ENCODE measurements around the gene HS2ST1. TPM values are rescaled to one million over a fixed set of nuclear protein-coding genes. Genes with fewer than 3 reads are reported as not detected.
"Not testable (repeated sequence)": the region's sequence is repeated elsewhere in the genome, so short reads cannot be mapped to it uniquely, and the experiment has no call there.

The HS2ST1 gene
- total and polyA plus RNA-seq, 12 donors = 2.4 to 21.4 (median 13.6) TPM

DNA sequence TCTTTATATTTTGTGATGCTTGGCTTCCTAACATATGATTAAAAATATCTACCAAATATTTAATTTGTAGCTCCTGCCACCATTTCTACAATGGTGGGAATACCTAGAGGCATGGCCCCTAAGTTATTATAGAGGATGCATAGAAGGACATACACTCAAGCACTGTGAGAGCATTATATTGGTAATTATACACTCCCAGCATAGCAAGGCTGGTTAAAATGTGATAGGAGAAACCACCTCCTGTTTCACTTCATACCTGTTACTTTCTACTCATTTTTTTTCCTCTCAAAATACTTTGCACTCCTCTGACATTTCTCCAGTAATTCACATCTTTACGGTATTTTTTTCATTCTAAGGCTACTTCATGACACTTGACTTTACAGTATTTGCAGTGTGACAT lies 92.9 kb downstream of the HS2ST1 start:
- intact Hi-C loops (cut with DNase I) = no loop called here
- peaks cover 0 to 4% (median 0%) of the 10 kb centered on the region in 9 donors for H3K4me1 ChIP-seq
- H3K4me3 ChIP-seq = no peak overlapping the region
- peaks cover 0 to 8% (median 0%) of the 10 kb centered on the region in 11 donors for H3K9me3 ChIP-seq
- H3K27me3 ChIP-seq = no peaks in the 10 kb centered on the region
- ATAC-seq = no peak
- no peaks in the 10 kb centered on the region for H3K36me3 ChIP-seq
- WGBS, 2 donors = 92 to 96% methylated on average over 1 of the region's 1 CpG
- TF ChIP-seq, protein P1, sequence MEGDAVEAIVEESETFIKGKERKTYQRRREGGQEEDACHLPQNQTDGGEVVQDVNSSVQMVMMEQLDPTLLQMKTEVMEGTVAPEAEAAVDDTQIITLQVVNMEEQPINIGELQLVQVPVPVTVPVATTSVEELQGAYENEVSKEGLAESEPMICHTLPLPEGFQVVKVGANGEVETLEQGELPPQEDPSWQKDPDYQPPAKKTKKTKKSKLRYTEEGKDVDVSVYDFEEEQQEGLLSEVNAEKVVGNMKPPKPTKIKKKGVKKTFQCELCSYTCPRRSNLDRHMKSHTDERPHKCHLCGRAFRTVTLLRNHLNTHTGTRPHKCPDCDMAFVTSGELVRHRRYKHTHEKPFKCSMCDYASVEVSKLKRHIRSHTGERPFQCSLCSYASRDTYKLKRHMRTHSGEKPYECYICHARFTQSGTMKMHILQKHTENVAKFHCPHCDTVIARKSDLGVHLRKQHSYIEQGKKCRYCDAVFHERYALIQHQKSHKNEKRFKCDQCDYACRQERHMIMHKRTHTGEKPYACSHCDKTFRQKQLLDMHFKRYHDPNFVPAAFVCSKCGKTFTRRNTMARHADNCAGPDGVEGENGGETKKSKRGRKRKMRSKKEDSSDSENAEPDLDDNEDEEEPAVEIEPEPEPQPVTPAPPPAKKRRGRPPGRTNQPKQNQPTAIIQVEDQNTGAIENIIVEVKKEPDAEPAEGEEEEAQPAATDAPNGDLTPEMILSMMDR (IDR thresholded peaks at IDR 0.05) = no peak
- DNase-seq = no peak
- H3K27ac ChIP-seq = no peak overlapping the region

DNA sequence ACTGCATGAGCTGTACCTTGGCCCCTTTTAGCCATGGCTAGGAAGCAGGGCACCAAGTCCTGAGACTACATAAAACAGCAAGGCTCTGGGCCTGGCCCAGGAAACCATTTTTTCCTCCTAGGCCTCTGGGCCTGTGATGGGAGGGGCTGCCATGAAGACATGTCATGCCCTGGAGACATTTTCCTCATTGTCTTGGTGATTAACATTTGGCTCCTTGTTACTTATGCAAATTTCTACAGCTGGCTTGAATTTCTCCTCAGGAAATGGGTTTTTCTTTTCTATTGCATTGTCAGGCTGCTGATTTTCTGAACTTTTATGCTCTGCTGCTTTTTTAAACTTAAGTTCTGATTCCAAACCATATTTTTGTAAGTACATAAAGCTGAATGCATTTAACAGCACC lies 99.0 kb downstream of the HS2ST1 start:
- H3K4me1 ChIP-seq; DNase-seq; intact Hi-C loops (cut with DNase I); H3K27ac ChIP-seq; H3K36me3 ChIP-seq; ATAC-seq; H3K27me3 ChIP-seq; H3K4me3 ChIP-seq: not testable (repeated sequence)
- H3K9me3 ChIP-seq = peaks cover 0 to 28% (median 14%) of the 10 kb centered on the region in 11 donors

DNA sequence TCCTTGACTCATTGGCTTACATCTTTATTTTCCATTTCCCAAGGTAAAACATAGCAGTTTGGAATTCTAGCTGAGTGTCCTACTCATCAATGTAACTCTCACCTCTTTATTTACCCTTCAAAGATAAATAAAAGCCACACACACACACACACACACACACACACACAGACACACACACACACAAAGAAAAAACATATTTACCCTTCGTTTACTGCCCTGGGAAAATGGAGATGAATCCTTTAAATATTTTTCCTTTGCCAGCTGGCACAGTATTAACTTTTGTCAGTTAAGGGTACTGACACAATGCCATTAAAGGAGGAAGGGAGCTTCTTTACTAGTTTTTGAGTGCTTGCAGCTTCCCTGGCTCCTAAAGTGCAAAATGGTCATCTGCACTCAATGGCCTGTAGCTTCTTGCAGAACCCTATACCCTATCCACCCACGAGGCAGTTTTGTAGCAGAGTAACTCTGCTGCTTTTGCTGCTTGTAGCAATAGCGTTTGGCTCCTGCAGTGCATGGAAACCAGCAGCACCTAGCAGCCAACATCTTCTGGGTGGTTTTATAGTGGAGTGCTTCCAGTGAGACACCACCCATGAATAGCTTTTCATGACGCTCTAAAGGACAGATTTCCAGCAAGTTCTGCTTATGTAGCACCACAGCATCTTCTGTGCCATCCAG lies 103.7 kb downstream of the HS2ST1 start:
- TF ChIP-seq, protein P1 (IDR thresholded peaks at IDR 0.05) = no peak
- 47 to 53% methylated on average over 4 of the region's 4 CpGs for WGBS, 2 donors
- peaks cover 0 to 7% (median 0%) of the 10 kb centered on the region in 9 donors for H3K4me1 ChIP-seq

DNA sequence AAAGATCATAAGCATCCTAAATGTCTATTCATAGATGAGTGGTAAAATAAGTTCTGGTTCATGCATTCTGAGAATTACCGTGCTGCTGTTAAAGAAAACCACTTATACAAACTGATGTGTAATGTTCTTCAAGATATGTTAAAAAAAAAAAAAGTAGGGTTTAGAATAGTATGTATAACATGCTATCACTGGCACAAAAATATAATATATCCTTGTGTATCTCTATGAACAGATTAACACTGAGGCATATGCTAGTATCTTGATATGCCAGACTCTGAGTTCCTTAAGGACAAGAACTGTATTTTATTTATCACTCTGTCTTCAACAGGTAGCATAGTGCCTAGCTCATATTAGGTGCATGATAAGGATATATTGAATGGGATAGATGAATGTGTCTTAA lies 108.9 kb downstream of the HS2ST1 start:
- Histone ChIP-seq H3K36me3 (no peaks in the 10 kb centered on the region), H3K27ac (no peak overlapping the region), H3K4me1 (peaks cover 0 to 29% (median 7%) of the 10 kb centered on the region in 9 donors), H3K27me3 (no peaks in the 10 kb centered on the region), H3K4me3 (no peak overlapping the region), H3K9me3 (no peaks in the 10 kb centered on the region)
- TF ChIP-seq, protein P1 (IDR thresholded peaks at IDR 0.05) = no peak
- intact Hi-C loops (cut with DNase I) = no loop called here
- 2 to 41% methylated on average over 1 of the region's 1 CpG for WGBS, 2 donors
- ATAC-seq (no peak), DNase-seq (no peak)

More for the DNA sequence above, 103.7 kb downstream of the HS2ST1 start:
- H3K36me3 ChIP-seq = no peaks in the 10 kb centered on the region
- H3K27ac ChIP-seq = no peak overlapping the region
- DNase-seq (no peak), ATAC-seq (no peak)
- H3K27me3 ChIP-seq = no peaks in the 10 kb centered on the region
- H3K4me3 ChIP-seq = no peak overlapping the region
- intact Hi-C loops (cut with DNase I) = no loop called here
- peaks cover 0 to 14% (median 9%) of the 10 kb centered on the region in 11 donors for H3K9me3 ChIP-seq

DNA sequence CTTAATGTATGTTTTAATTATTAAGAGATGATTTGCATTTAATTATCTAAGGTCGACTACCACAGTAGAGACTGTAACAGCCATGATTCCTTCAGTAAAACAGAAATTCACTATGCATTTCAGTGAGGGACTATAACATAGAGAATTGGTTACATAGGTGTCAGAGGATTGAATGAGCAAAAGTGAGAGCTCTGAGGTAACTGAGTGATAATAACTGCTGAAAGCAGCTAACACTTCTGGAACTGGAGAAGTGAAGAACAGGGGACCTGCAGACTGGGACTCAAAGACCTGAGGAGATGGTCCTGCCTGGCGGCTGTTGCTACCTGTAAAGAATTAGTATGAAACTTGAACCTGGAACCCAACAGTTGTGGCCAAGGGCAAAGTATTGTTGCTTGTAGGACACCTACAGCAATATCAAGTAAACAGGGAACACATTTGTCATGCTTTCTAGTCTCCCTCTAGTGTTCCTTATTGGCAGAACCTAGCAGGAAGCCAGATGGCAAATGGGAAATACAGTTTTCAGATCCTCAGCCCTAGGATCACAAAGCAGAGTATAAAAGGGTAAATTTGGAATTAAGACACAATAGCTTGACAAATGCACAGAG lies 110.6 kb downstream of the HS2ST1 start:
- peak in 5 of 8 donors; percentile 44 to 63 (median 57) for ATAC-seq
- no peak for DNase-seq
- TF ChIP-seq, protein P1 (IDR thresholded peaks at IDR 0.05) = peak in 8 of 9 donors; percentile 26 to 67 (median 51)
- H3K36me3 ChIP-seq = no peaks in the 10 kb centered on the region
- intact Hi-C loops (cut with DNase I) = loop anchor here in 1 of 10 donors (5.0 kb wide), 1 partner anchor 193 kb away; no protein-coding TSS in a partner anchor
- no peak overlapping the region for H3K27ac ChIP-seq
- WGBS, 2 donors = 85% methylated on average over 2 of the region's 2 CpGs
- peaks cover 0 to 6% (median 0%) of the 10 kb centered on the region in 11 donors for H3K9me3 ChIP-seq
- no peaks in the 10 kb centered on the region for H3K27me3 ChIP-seq
- no peak overlapping the region for H3K4me3 ChIP-seq
- H3K4me1 ChIP-seq = peaks cover 0 to 24% (median 7%) of the 10 kb centered on the region in 9 donors

DNA sequence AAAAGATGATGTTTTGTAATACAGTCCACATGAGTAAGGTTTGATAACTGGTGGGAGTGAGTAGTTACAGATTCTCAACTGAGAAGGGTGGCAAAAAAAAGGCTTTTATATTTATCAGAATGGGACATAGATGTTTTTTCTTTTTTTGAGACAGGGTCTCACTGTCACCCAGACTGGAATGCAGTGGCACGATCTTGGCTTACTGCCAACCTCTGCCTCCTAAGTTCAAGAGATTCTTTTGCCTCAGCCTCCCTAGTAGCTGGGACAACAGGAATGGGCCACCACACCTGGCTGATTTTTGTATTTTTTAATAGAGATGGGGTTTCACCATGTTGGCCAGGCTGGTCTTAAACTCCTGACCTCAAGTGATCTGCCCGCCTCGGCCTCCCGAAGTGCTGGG lies 113.1 kb downstream of the HS2ST1 start:
- 50 to 56% methylated on average over 4 of the region's 4 CpGs for WGBS, 2 donors
- not testable (repeated sequence) for H3K27me3 ChIP-seq, ATAC-seq, H3K4me3 ChIP-seq, DNase-seq, H3K36me3 ChIP-seq, H3K9me3 ChIP-seq
- Histone ChIP-seq H3K27ac (peak overlapping the region in 3 of 10 donors; percentile 9 to 27 (median 19)), H3K4me1 (peaks cover 0 to 24% (median 7%) of the 10 kb centered on the region in 9 donors)
- intact Hi-C loops (cut with DNase I) = loop anchor here in 1 of 10 donors (5.0 kb wide), 1 partner anchor 195 kb away; no protein-coding TSS in a partner anchor

Data from heart right ventricle (tissue), 16 donors.